NCI-H2107 treated with DMSO at 0.1 percent for 48 hours (cell line): ENCODE results near the gene NGEF.

ENCODE experiments used
- DNase-seq: peaks from one replicate; lab custom pipeline; 2025; ENCODE audit not compliant: unreplicated experiment; lab: John Stamatoyannopoulos, UW

NGEF gene

GRCh38 chr2:232974396-232974795, 38.7 kb downstream of the NGEF start:
- no peak for DNase-seq

DNA sequence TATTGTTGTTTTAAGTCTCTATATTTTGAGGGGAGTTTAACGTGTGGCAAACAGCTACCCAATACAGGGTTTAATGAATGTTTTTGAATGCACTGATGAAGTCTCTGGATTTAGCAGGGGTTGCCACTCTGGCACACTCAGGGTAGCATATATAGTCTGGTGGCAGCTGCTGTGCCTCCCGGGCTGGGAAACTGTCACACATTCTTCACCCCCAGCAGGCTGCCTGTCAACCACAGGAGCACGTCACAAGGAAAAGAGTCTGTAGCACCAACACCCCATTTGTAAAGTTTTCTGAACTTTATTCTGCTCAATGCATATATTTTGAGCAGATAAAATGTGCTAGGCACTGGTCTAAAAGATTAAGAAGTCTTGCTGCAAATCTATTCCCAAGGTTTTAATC, 39.3 kb downstream of the NGEF start:
- DNase-seq: no peak

DNA sequence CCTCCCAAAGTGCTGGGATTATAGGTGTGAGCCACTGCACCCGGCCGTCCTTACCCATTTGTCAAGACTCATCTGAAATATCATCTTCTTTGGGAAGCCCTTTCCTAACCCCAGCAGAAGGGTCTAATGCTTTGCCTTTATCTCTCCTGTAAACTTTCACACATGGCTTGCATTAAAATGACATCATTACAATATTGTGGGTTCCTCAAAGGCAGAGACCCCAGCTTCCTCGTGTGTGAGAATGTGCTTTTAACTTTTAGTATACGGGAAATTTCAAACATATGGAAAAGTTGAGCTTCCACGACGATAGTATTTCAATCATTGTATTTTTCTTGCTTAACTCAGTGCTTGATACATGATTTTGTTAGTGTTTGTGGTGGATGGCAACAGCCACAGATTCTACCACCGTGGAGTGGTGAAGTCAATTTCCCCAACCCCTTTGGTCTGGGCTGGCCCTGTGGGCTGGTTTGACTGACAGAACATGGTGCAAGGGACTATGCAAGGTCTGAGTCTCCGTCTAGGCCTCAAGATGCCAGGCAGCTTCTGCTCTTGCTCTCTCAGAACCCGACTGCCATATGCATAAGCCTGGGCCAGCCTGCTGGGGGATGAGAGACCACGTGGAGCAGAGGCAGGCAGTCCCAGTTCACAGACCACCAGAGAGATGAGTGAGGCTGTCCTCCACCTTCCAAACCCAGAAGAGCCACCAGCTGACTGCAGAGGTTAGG, 39.9 kb downstream of the NGEF start:
- no peak for DNase-seq

- no peak for DNase-seq
Measured at GRCh38 chr2:232971744-232972143, 41.3 kb downstream of the NGEF start.

DNA sequence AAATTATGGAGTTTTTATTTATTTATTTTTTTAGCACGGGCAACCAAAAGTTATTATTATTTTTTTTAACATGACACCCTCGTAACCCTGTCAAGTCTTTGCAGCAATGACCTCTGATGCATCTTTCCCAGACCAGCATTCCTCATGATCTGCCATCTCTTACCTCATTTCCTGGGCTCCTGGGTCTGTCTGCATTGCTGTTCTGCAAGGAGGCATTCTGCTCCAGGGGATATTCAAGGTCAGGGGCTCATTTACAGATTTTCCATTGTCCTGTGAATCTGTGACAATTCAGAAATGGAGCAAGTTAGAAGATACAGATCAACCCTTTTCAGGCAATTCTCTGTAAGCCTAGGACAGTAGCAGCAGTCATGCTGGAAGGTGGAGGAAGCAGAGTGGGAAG, 43.0 kb downstream of the NGEF start:
- DNase-seq: no peak

GRCh38 chr2:232967474-232967873, 45.6 kb downstream of the NGEF start:
- DNase-seq: no peak

DNA sequence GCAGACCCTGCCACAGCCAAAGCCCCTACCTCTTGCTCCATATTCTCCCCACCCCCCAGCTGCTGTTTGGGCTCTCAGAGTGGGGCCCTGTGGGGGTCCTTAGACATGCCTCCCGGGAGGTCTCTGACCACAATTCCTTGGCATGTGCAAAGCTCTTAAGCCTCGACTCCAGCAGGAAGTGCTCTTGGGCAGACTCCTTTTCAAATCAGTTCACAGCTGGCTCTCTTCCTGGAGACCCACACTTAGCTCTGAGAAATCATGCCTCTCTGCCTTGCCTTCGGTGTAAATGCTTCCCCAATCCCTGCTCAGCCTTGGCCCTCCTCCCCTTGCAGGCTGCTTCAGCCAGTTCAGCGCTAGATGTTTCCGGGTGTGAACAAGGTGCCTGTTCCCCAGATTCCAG, 46.9 kb downstream of the NGEF start:
- DNase-seq: no peak

DNA sequence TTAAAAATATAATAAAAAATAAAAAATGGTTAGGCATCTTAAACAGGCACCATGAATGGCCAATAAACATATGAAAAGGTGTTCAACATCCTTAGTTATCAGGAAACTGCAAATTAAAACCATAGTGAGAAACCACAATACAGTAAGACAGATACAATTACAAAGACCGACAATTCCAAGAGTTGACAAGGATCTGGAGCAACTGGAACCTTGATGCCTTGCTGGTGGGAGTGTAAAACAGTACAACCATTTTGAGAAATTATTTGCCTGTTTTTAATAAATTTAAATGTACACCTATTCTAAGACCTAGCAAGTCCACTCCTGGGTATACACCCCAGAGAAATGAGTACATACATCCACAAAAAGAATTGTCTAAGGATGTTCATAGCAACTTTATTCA, 49.1 kb downstream of the NGEF start:
- DNase-seq: no peak

DNA sequence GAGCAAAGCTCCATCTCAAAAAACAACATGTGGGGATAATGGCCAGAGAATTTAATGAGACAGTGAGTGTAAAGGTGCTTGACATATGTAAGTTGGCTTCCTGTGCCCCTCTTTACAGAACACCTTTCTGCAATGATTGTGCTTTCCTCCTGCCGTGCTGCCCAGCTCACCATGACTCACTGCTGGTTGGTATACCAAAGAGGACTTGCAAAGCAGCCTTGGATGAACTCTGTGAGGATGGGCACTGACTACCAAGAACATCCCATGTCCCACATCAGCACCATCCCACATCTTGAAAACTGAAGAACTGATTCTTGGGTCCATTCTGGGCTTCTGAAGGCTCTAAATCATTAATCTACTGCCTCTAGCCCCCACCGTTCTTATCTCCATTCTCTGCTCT, 52.2 kb downstream of the NGEF start:
- DNase-seq: no peak

DNA sequence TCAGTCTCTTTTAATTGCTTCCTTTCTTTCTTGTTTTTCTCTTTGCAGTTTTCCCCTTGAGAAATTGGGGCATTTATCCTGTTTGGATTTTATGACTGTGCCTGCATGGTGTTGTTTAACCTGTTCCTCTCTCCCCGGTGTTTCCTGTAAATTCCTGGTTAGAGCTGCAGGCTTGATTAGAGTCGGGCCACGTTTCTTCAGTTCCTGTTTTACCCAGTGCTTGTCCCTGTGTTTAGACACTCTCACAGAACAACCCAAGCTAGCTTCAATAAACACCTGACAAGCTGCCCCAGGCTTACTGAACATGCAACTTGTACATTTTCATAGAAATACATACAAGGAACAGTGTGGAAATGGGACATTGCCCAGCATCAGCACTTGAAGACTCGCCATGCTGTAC, 53.9 kb downstream of the NGEF start:
- no peak for DNase-seq

- DNase-seq: no peak
Measured at GRCh38 chr2:232957657-232958090, 55.4 kb downstream of the NGEF start.

DNA sequence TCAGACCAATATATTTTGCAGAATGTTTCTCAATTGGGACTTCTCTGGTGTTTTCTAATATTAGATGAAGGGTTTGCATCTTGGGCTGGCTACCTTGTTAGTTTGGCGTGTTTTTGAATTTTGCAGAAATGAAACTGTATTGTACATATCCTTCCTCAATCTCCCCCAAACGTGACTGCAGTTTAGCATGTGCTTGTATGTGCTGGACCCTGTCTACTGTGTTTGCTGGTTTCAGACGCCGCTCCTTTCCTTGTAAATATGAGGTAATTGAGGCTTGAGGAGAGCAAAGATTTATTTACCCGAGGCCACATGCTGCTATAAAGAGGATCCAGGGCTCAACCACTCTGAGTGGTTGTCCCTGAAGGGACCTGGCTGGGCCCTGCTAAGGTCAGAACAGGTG, 57.2 kb downstream of the NGEF start:
- DNase-seq: no peak

- DNase-seq: no peak
Measured at GRCh38 chr2:232954691-232955090, 58.4 kb downstream of the NGEF start.

DNA sequence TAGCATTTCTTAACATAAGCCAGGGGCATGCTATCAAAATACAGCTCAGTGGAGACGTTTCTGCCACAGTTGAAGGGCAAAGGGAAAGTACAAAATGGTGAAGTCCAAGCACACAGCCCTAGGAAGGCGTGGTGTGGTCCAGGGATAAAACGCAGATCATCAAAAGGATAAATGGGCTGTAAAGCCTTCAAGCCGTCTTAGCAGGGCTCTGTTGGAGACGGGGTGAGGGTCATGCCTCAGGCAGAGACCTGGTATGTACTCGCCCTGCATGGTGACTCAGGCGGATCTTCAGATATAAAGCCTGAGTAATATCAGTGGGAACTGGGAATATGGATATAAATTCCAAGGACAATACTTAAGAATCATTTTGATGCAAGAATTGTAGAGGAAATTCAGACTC, 61.2 kb downstream of the NGEF start:
- DNase-seq: no peak

DNA sequence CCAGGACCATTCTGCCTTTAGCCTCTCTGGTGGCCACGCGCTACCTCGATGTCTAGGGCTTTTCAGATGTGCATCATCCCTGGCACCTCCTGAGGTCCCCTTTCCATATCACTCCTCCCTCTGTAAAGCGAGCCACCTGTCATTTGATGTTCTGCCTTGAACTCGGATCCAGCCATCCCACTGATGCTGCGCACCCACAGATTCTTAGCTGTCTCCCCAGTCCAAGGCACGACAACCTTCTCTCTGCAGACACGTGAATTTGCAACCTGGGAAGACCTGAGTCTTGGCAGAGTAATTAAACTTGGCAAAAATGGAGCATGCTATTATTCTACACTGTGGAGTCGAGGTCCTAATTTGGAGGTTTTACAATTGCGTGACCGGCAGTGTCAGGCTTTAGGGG, 61.9 kb downstream of the NGEF start:
- DNase-seq: no peak

- no peak for DNase-seq
Measured at GRCh38 chr2:232950751-232951150, 62.3 kb downstream of the NGEF start.

DNA sequence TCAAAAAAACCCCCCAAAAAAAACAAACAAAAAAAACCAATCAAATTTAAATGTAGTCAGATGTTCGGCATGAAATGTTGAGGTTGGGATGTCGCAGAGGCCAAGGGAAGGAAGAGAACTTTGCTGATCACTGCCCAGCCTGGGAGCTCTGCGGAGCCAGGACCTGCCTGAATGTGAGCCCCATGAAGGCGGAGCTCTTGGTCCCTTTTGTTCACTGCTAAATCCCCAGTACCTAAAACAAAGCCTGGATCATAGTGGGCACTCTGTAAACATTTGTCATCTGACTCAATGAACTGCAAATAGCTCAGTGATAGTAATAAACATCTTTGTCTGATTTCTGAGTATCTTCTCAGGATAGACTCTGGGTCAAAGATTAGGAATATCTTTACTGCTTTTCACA, 64.0 kb downstream of the NGEF start:
- DNase-seq: no peak

GRCh38 chr2:232942831-232943230, 70.2 kb downstream of the NGEF start:
- no peak for DNase-seq

- no peak for DNase-seq
Measured at GRCh38 chr2:232941912-232942594, 71.0 kb downstream of the NGEF start.

GRCh38 chr2:232941400-232941799, 71.7 kb downstream of the NGEF start:
- DNase-seq: no peak

GRCh38 chr2:232940724-232941123, 72.3 kb downstream of the NGEF start:
- DNase-seq: no peak

DNA sequence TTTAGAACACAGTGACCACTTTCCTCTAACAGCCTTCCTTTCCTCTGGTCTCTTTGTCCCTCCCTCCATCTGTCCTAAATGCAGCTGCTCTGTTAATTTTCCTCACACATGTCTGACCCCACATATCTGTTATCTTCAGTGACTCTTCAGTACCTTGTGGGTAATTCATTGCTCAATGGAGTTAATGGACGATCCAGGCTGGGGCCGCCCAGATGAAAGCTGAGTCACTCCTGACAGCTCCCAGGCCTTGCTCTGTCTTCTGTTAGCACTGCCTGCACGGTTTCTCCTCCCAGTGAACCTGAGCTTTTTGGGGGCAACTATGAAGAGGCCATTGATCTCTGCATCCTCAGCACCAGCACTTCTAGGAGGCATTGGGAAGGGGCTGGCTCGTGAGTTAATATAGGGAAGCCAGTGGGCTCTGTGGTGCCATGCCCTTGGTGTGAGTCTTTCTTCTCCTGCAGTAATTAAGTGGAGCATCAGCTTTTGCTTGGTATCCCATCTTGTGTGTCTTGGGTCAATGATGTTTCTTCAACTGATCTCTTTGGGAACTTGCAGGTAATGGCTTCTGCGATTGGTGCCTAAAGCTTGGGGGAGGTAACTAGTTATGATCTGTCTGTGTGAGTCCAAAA, 75.7 kb downstream of the NGEF start:
- DNase-seq: no peak
